CD4-positive, alpha-beta T cell treated with Interleukin-2 at 100 ng/mL for 4 hours (primary cell): ENCODE measurements around the gene GOLGA2.
"Not testable (repeated sequence)": the region's sequence is repeated elsewhere in the genome, so short reads cannot be mapped to it uniquely, and the experiment has no call there.

Experiments used
- DNase-seq: peaks from one replicate; pipeline ENCODE4 v3.0.0-alpha.2; 2020; ENCODE audit warnings: low spot score

GOLGA2 gene

GRCh38 chr9:128242124-128242523 is 33.7 kb downstream of the GOLGA2 start:
- no peak for DNase-seq

GRCh38 chr9:128233817-128234406 is 41.9 kb downstream of the GOLGA2 start:
- no peak for DNase-seq

GRCh38 chr9:128232528-128233428 is 43.0 kb downstream of the GOLGA2 start:
- DNase-seq, result no peak

- no peak for DNase-seq
Measured at GRCh38 chr9:128231638-128232527, 43.9 kb downstream of the GOLGA2 start.

- DNase-seq, result not testable (repeated sequence)
Measured at GRCh38 chr9:128230897-128231296, 44.9 kb downstream of the GOLGA2 start.

- no peak for DNase-seq
Measured at GRCh38 chr9:128226412-128226801, 49.4 kb downstream of the GOLGA2 start.

DNA sequence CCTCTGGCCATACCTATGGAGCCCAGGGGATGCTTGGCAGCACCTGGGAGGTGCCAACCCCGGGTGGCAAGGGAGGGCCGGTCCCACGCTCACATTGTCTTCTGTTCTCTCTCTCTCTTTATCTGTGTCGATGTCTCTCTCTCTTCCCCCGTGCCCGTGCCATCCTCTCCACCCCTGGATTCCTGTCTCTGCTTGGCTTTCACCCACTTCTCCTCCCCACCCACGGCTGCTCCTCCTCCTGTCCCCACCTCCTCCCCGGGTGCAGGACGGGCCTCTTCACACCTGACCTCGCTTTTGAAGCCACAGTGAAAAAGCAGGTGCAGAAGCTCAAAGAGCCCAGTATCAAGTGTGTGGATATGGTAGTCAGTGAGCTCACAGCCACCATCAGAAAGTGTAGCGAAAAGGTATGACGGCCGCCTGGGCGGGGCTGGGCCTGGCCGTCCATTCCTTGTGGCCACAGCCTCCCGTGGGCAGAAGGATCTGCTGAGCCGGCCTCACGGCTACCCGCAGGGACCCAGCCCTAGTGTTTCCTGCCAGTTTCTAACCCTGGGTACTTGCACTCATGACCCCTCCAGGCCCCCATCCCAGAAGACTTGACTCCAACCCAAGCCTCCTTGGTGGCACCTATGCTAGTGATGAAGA is 49.9 kb downstream of the GOLGA2 start:
- no peak for DNase-seq

GRCh38 chr9:128224877-128225276 is 50.9 kb downstream of the GOLGA2 start:
- DNase-seq, result no peak

DNA sequence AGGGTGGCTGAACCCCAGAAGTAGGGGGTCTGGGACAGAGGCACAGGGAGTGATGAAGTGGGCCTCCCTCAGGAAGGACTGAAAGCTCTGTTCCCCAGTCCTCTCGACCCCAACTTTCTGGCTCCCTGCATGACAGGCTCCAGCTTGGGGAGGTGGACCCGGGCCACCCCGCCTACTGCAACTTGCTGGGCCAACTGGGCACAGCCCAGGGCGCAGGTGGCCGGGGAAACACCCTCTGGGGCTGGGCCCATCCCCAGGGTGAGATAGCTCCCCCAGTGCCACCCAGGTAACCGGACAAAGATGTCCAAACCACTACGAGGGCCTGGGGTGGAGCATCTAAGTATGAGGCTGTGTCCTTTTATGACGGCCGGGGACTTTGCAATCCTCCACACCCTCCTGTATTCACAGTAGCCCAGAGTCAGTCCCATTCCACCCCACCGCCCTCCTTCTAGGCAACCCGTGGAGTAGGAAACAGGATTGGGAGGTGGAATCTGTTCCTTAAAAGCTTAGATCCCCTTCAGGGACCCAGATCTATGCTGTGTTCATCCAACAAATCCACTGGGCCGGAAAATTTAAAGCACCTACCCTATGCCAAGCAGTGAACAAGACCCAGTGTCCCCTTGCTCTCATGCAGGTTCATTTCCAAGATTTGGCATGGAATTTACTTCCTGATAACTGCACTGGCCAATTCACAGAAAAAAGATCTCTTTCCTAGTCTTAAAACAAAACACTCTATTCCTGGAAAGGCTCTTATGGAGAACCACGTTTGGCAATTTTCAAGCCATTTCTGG is 52.7 kb downstream of the GOLGA2 start:
- no peak for DNase-seq

DNA sequence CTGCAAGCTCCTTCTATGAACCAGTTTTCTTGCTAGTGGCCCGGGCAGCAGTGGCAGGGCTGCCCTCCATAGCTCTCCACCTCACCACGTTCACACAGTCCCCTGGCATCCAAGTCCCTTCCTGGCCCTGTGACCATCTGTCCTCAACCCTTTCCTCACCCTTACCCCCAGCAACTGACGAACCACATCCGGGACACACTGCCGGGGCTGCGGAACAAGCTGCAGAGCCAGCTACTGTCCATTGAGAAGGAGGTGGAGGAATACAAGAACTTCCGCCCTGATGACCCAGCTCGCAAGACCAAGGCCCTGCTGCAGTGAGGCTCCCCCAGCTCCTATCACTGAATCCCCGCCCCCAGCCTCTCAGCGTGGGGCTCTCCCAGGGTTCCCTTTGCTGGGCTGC is 53.8 kb downstream of the GOLGA2 start:
- no peak for DNase-seq

GRCh38 chr9:128219831-128220230 is 56.0 kb downstream of the GOLGA2 start:
- no peak for DNase-seq

- DNase-seq, result peak; percentile 92
Measured at GRCh38 chr9:128218518-128219389, 57.1 kb downstream of the GOLGA2 start.

- DNase-seq, result no peak
Measured at GRCh38 chr9:128218172-128218517, 57.7 kb downstream of the GOLGA2 start.

GRCh38 chr9:128216781-128217553 is 58.8 kb downstream of the GOLGA2 start:
- no peak for DNase-seq

DNA sequence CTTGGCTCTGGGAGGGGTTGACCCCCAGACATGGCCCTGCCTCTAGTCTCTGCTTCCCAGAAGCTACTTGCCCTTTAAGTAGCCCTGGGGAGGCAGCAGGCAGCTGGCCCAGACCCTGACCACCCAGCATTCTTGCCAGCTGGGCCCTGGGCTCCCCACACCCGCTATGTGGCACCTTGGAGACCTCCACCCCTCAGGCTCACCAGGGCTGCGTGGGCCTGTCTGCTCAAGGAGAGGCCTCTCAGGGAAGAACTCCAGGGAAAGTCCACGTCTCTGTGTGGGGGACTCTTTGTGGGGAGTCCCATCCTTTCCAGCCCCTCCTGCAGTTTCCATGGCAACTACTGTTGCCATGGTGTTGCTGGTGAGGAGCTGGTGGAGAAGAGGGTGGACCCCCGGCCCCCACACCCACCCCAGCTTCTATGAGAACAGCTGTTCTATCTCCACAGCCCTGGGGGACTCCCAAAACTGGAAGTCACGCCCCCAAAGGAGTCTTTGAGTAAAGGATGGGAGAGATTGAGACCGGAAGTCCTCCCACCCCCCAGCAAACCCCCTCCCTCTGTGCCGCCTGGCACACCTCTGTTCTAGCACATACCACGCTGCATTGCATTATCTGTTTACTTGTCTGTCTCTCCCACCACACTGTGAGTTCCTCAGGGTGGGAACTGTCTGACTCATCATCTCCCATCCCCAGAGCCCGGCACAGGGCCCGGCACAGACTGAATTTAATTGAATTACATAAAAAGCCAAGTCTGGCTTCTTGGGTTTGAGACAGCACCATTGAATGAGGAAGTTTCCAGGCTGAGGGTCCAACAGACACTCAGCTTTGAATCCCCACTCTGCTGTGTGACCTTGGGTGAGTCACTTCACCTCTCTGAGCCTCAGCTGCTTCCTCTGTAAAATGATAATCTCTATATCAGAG is 60.1 kb downstream of the GOLGA2 start:
- DNase-seq, result no peak

DNA sequence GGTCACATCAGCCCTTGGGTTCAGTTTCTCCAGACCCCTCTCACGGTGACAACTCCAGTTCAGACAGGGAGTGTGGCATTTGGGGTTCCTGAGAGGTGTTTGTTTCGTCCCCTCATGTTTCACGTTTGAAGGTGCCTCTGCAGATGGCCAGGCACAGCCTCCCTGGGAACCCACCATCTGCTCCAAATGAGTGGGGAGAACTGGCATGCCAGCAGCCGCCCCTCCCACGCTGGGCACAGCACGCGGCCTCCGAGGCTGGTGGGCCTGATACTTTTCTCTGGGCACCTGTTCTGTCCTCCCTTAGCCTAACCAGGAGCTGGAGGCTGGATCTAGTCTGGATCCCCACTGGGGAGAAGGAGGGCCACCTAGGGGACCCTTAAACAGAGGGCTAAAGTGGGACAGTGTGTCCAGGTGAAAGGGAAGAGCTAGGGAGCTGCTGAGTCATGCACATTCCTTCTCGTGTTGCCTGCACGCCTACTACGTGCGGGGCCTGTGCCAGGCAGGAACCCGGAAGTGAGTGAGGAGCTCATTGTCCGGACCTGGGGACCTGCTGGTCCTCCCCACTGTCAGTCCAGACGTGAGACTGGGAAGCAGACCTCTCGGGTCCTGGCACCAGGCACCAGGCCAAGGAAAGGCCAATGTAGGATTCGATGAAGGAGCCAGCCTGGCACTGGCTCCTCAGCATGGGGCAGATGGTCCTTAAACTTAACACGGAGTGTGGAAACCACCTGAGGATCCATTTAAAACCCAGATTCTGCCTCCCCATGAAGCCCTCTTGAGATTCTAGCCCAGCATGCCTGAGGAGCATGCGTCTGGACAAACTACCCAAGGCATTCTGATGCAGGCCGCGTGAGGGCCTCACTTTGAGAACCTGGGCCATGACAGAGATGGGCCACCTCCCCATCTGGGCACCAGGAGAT is 61.0 kb downstream of the GOLGA2 start:
- no peak for DNase-seq

- no peak for DNase-seq
Measured at GRCh38 chr9:128213746-128214497, 61.9 kb downstream of the GOLGA2 start.
